CD14-positive monocyte (primary cell): ENCODE data around the gene MTG2. TPM values are rescaled to one million over a fixed set of nuclear protein-coding genes. Genes with fewer than 3 reads are reported as not detected.

ENCODE experiments used
- DNase-seq, 3 donors: peaks; one replicate each; pipeline ENCODE4 v3.0.0-alpha.2; 2011 to 2022
- H2AFZ ChIP-seq: 2 replicates; pipeline ENCODE4 v1.6.0; 2012; ENCODE audit warnings: mild to moderate bottlenecking, low read depth, low read length, inconsistent platforms; ENCODE audit not compliant: insufficient read depth, poor library complexity, severe bottlenecking
- H3K27ac ChIP-seq, 2 donors: 1 replicate in 1 of 2; 2 replicates in 1 of 2; pipeline ENCODE4 v1.5.1; 2012 to 2013; ENCODE audit warnings: low read length in 2 of 2, control low read depth in 1 of 2, inconsistent platforms in 1 of 2, low read depth in 1 of 2, mild to moderate bottlenecking in 1 of 2
- H3K27me3 ChIP-seq, 2 donors: one replicate each; pipeline versions ENCODE4 v1.6.0 to v1.6.1; 2011 to 2013; ENCODE audit warnings: low read length in 2 of 2; ENCODE audit not compliant: control insufficient read depth in 2 of 2, insufficient read depth in 2 of 2
- H3K36me3 ChIP-seq, 2 donors: replicated peaks in 1 of 2; 1 replicate in 1 of 2; 2 replicates in 1 of 2; pipeline versions ENCODE4 v1.5.1 to v1.6.1; 2012 to 2013; ENCODE audit warnings: low read length in 2 of 2, control low read depth in 1 of 2, inconsistent platforms in 1 of 2, mild to moderate bottlenecking in 1 of 2; ENCODE audit not compliant: insufficient read depth in 2 of 2, control insufficient read depth in 1 of 2
- H3K4me1 ChIP-seq, 2 donors: 1 replicate in 1 of 2; 2 replicates in 1 of 2; pipeline versions ENCODE4 v1.5.1 to v1.6.1; 2012 to 2013; ENCODE audit warnings: low read length in 2 of 2, control low read depth in 1 of 2, inconsistent platforms in 1 of 2, mild to moderate bottlenecking in 1 of 2, moderate library complexity in 1 of 2; ENCODE audit not compliant: insufficient read depth in 2 of 2, control insufficient read depth in 1 of 2
- H3K4me2 ChIP-seq: replicated peaks from 2 replicates; pipeline ENCODE3; 2012; ENCODE audit warnings: low read length, moderate library complexity, mild to moderate bottlenecking; ENCODE audit not compliant: poor library complexity, severe bottlenecking; ENCODE audit errors: extremely low read depth
- H3K4me3 ChIP-seq, 3 experiments: fragments of 200-600 bp in 1 of 3; sonication (generic) in 1 of 3; replicated peaks in 1 of 3; 1 replicate in 2 of 3; 2 replicates in 1 of 3; pipeline ENCODE4 v1.5.1; 2011 to 2013; ENCODE audit warnings: low read length in 3 of 3, mild to moderate bottlenecking in 3 of 3, control low read depth in 2 of 3, low read depth in 2 of 3, inconsistent platforms in 1 of 3, moderate library complexity in 1 of 3
- H3K79me2 ChIP-seq: 2 replicates; pipeline ENCODE4 v1.6.0; 2012; ENCODE audit warnings: mild to moderate bottlenecking, control low read depth, inconsistent platforms, low read length, moderate library complexity; ENCODE audit not compliant: insufficient read depth
- H3K9ac ChIP-seq: 2 replicates; pipeline ENCODE4 v1.6.0; 2017; ENCODE audit warnings: low read length, mild to moderate bottlenecking; ENCODE audit not compliant: insufficient read depth, poor library complexity, severe bottlenecking
- H3K9me3 ChIP-seq, 2 donors: replicated peaks in 1 of 2; 1 replicate in 1 of 2; 2 replicates in 1 of 2; pipeline versions ENCODE4 v1.5.1 to v1.6.1; 2012 to 2013; ENCODE audit warnings: low read length in 2 of 2, control low read depth in 1 of 2; ENCODE audit not compliant: control insufficient read depth in 1 of 2, insufficient read depth in 1 of 2
- H4K20me1 ChIP-seq: 2 replicates; pipeline ENCODE4 v1.6.0; 2012; ENCODE audit warnings: mild to moderate bottlenecking, low read length, control low read depth, moderate library complexity; ENCODE audit not compliant: insufficient read depth
- H3K27ac Mint-ChIP-seq, 7 donors: one replicate each; pipeline ENCODE4 v1.8.0; 2020; ENCODE audit warnings: mild to moderate bottlenecking in 7 of 7, mixed read lengths in 7 of 7, moderate library complexity in 6 of 7, inconsistent platforms in 2 of 7
- H3K27me3 Mint-ChIP-seq, 3 donors: one replicate each; pipeline ENCODE4 v1.8.0; 2021 to 2022; ENCODE audit warnings: low read depth in 3 of 3, mild to moderate bottlenecking in 3 of 3, mixed read lengths in 3 of 3, moderate library complexity in 3 of 3, inconsistent platforms in 1 of 3
- H3K36me3 Mint-ChIP-seq, 2 donors: one replicate each; pipeline ENCODE4 v1.8.0; 2020; ENCODE audit warnings: mixed read lengths in 2 of 2, inconsistent platforms in 1 of 2, mild to moderate bottlenecking in 1 of 2
- H3K4me1 Mint-ChIP-seq: one replicate; pipeline ENCODE4 v1.8.0; 2020; ENCODE audit warnings: mild to moderate bottlenecking, mixed read lengths
- H3K4me3 Mint-ChIP-seq, 2 donors: one replicate each; pipeline ENCODE4 v1.8.0; 2020; ENCODE audit warnings: mild to moderate bottlenecking in 2 of 2, mixed read lengths in 2 of 2, moderate library complexity in 1 of 2
- H3K9me3 Mint-ChIP-seq, 7 donors: one replicate each; pipeline ENCODE4 v1.8.0; 2020 to 2022; ENCODE audit warnings: mixed read lengths in 7 of 7, mild to moderate bottlenecking in 6 of 7, moderate library complexity in 6 of 7, inconsistent platforms in 2 of 7
- CTCF ChIP-seq: fragments of 200-600 bp; IDR thresholded peaks from one replicate; pipeline ENCODE4 v1.8.0; 2022; ENCODE audit warnings: antibody characterized with exemption, mild to moderate bottlenecking
- WGBS: methylation state at CpG from one replicate; pipeline ENCODE4 v1.1.5; 2013; ENCODE audit warnings: missing lambda C conversion rate; ENCODE audit not compliant: insufficient coverage; 5-methylcytosine and 5-hydroxymethylcytosine counted together
- intact Hi-C, 2 donors: fragments of 100-400 bp; cut with micrococcal nuclease; formaldehyde crosslinking; loops; one replicate each; pipeline versions ENCODE4 v1.15.0 to v1.15.1; 2023
- polyA plus RNA-seq, 3 donors: library from polyadenylated mRNA; depleted of rRNA in 1 of 3; unstranded in 2 of 3; stranded (reverse) in 1 of 3; fragments of 300-500 nt in 2 of 3; fragments of >200 nt in 1 of 3; fragmentation: Illumina TruSeq in 2 of 3; gene quantifications; 1 replicate in 2 of 3; 2 replicates in 1 of 3; pipeline ENCODE4 v1.2.3, GENCODE V29; 2012 to 2021

The MTG2 gene
- polyA plus RNA-seq, 3 donors, result 10.8 to 16.1 (median 14.9) TPM

DNA sequence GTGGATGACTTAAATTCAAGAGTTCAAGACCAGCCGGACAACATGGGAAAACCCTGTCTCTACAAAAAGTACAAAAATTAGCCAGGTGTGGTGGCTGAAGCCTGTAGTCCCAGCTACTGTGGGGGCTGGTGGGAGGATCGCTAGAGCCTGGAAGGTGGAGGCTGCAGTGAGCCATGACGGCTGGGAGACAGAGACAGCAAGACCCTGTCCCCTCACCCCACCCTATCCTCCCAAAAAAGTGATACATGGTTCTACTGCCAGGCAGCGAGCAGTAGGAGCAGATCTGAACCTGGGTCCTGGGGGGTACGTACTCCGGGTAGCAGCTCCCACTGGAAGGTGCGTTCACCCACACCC is 41.8 kb upstream of the MTG2 start:
- Histone ChIP-seq H3K9me3 (no peaks in the 10 kb centered on the region), H3K27ac (peak overlapping the region; percentile 75 to 89), H3K4me3 (peak overlapping the region in 1 of 3 experiments; percentile 89), H3K79me2 (peaks cover 73% of the 10 kb centered on the region), H3K4me2 (peak overlapping the region; percentile 95), H3K27me3 (no peaks in the 10 kb centered on the region), H3K4me1 (peaks cover 27 to 35% of the 10 kb centered on the region in 2 donors), H3K9ac (peak overlapping the region; percentile 88), H3K36me3 (peaks cover 44 to 50% of the 10 kb centered on the region in 2 donors), H4K20me1 (peaks cover 81% of the 10 kb centered on the region), H2AFZ (no peak overlapping the region)
- H3K4me1 Mint-ChIP-seq, result peaks cover 43% of the 10 kb centered on the region
- WGBS, result 100% methylated on average over 1 of the region's 7 CpGs
- DNase-seq, result no peak
- intact Hi-C loops, result loop anchor here (2.0 to 10.0 kb wide), 7 partner anchors 18 to 1844 kb away; partner anchors contain the start of genes LSM14B (in 1 of the 2), MTG2 (in 1 of the 2), OGFR (in 1 of the 2) and OSBPL2 (in 1 of the 2)
- H3K36me3 Mint-ChIP-seq, result peaks cover 49 to 51% of the 10 kb centered on the region in 2 donors
- TF ChIP-seq CTCF, result no peak
- peak overlapping the region; percentile 90 to 97 (median 94) for H3K27ac Mint-ChIP-seq
- H3K9me3 Mint-ChIP-seq, result peaks cover 0 to 3% (median 0%) of the 10 kb centered on the region in 7 donors
- H3K4me3 Mint-ChIP-seq, result peak overlapping the region; percentile 9 to 11
- no peaks in the 10 kb centered on the region for H3K27me3 Mint-ChIP-seq

DNA sequence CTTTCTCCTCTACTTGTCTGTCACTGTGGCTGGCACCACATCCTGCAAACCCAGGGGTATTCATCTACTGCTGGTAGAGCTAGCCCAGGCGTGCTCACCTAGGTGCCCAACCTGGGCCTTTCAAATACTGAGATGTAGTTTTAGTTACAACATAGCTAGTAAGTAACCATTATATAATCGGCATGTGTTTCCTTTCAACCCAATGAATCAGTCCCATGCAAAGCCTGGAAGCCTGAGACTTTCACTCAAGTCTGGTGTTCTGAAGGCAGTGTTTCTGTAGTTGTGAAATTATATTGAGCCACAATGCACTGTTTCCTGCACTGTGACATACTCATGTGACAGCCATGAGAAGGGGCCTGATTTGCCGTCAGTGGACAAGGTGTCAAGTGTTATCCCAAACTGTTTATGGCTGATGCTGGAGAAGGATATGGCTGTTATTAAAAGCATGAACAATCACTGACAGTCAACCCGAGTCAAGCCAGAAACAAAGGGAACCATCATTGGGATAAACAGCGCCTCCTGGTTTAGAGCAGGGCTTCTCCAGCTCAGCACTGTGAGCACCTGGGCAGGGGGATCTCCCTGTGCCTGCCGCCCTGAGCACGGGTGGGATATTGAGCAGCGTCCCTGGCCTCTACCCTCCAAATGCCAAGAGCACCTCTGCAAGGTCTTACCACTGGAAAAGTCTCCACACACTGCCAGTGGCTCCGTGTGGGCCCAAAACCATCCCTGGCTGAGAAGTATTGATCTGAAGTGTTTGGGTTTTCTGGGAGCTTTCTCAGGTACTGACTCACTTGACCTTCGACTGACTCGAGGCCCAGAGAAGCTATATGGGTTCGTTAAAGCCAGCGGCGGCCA is 41.2 kb upstream of the MTG2 start:
- H2AFZ ChIP-seq, result no peak overlapping the region
- peak overlapping the region; percentile 86 to 94 for H3K4me3 Mint-ChIP-seq
- peaks cover 0 to 3% (median 0%) of the 10 kb centered on the region in 7 donors for H3K9me3 Mint-ChIP-seq
- peaks cover 81% of the 10 kb centered on the region for H4K20me1 ChIP-seq
- WGBS, result 34% methylated on average over 3 of the region's 14 CpGs
- H3K9ac ChIP-seq, result peak overlapping the region; percentile 88
- peak overlapping the region; percentile 75 to 89 for H3K27ac ChIP-seq
- peak overlapping the region; percentile 48 to 89 (median 69) for H3K4me3 ChIP-seq
- intact Hi-C loops, result loop anchor here (2.0 to 10.0 kb wide), 9 partner anchors 19 to 1843 kb away; partner anchors contain the start of genes LSM14B (in 1 of the 2), MTG2 (in 1 of the 2), OGFR (in 1 of the 2) and OSBPL2 (in 1 of the 2)
- H3K36me3 ChIP-seq, result peaks cover 38 to 44% of the 10 kb centered on the region in 2 donors
- peaks cover 79% of the 10 kb centered on the region for H3K79me2 ChIP-seq
- H3K9me3 ChIP-seq, result no peaks in the 10 kb centered on the region
- H3K4me2 ChIP-seq, result peak overlapping the region; percentile 95
- H3K36me3 Mint-ChIP-seq, result peaks cover 43 to 45% of the 10 kb centered on the region in 2 donors
- no peaks in the 10 kb centered on the region for H3K27me3 Mint-ChIP-seq
- H3K4me1 ChIP-seq, result peaks cover 27 to 35% of the 10 kb centered on the region in 2 donors
- DNase-seq, result peak; percentile 66 to 74 (median 73)
- H3K4me1 Mint-ChIP-seq, result peaks cover 42% of the 10 kb centered on the region
- H3K27me3 ChIP-seq, result no peaks in the 10 kb centered on the region
- H3K27ac Mint-ChIP-seq, result peak overlapping the region; percentile 90 to 97 (median 94)
- no peak for TF ChIP-seq CTCF
